Fibroblast of lung (primary cell): Measurements from ENCODE around the gene KCNK5. TPM values are rescaled to one million over a fixed set of nuclear protein-coding genes. Genes with fewer than 3 reads are reported as not detected.

Experiments used
- DNase-seq, 2 donors: peaks; one replicate each; pipeline versions ENCODE4 v3.0.0 to v3.0.0-alpha.2; 2010; ENCODE audit warnings: low read depth in 2 of 2
- H2AFZ ChIP-seq: 2 replicates; pipeline ENCODE4 v1.5.1; 2012; ENCODE audit warnings: low read length, control low read depth, inconsistent platforms
- H3K27ac ChIP-seq: 2 replicates; pipeline ENCODE4 v1.5.1; 2011; ENCODE audit warnings: low read length, control low read depth; ENCODE audit not compliant: insufficient read depth
- H3K27me3 ChIP-seq: 2 replicates; pipeline ENCODE4 v1.5.1; 2011; ENCODE audit warnings: mild to moderate bottlenecking, low read length; ENCODE audit not compliant: control insufficient read depth, insufficient read depth
- H3K36me3 ChIP-seq: 2 replicates; pipeline ENCODE4 v1.5.1; 2011; ENCODE audit warnings: low read length; ENCODE audit not compliant: control insufficient read depth, insufficient read depth
- H3K4me1 ChIP-seq: 2 replicates; pipeline ENCODE4 v1.5.1; 2011; ENCODE audit warnings: low read length; ENCODE audit not compliant: control insufficient read depth, insufficient read depth; ENCODE audit errors: extremely low read depth
- H3K4me2 ChIP-seq: 2 replicates; pipeline ENCODE4 v1.5.1; 2011; ENCODE audit warnings: low read length, control low read depth; ENCODE audit not compliant: insufficient read depth; ENCODE audit errors: extremely low read depth
- H3K4me3 ChIP-seq, 4 experiments: fragments of 200-600 bp in 1 of 4; sonication (generic) in 1 of 4; replicated peaks in 1 of 4; 2 replicates each; pipeline ENCODE4 v1.5.1; 2011 to 2016; ENCODE audit warnings: low read length in 4 of 4, low read depth in 3 of 4, mild to moderate bottlenecking in 3 of 4, control low read depth in 2 of 4, inconsistent platforms in 1 of 4, mixed read lengths in 1 of 4; ENCODE audit not compliant: insufficient read depth in 1 of 4; ENCODE audit errors: control extremely low read depth in 1 of 4
- H3K79me2 ChIP-seq: 2 replicates; pipeline ENCODE4 v1.5.1; 2012; ENCODE audit warnings: mild to moderate bottlenecking, low read length, inconsistent platforms; ENCODE audit not compliant: control insufficient read depth, insufficient read depth
- H3K9ac ChIP-seq: 2 replicates; pipeline ENCODE4 v1.5.1; 2011; ENCODE audit warnings: mild to moderate bottlenecking, low read length, control low read depth; ENCODE audit not compliant: insufficient read depth
- H3K9me3 ChIP-seq: 2 replicates; pipeline ENCODE4 v1.5.1; 2012; ENCODE audit warnings: low read depth, low read length; ENCODE audit not compliant: control insufficient read depth, insufficient read depth
- H4K20me1 ChIP-seq: 2 replicates; pipeline ENCODE4 v1.5.1; 2011; ENCODE audit warnings: low read length; ENCODE audit not compliant: control insufficient read depth, insufficient read depth; ENCODE audit errors: extremely low read depth
- EZH2 ChIP-seq: IDR thresholded peaks from 2 replicates; pipeline ENCODE4 v1.5.1; 2012; ENCODE audit warnings: low read length, control low read depth, mild to moderate bottlenecking; ENCODE audit errors: missing control alignments
- polyA plus RNA-seq, 2 donors: library from polyadenylated mRNA; depleted of rRNA in 1 of 2; stranded (reverse) in 1 of 2; unstranded in 1 of 2; fragments of >200 nt; gene quantifications; 2 replicates each; pipeline ENCODE4 v1.2.1, GENCODE V29; 2011 to 2012; ENCODE audit warnings: missing spikeins in 1 of 2
- total RNA-seq: library from RNA; depleted of rRNA; stranded (reverse); fragments of >200 nt; gene quantifications from 2 replicates; pipeline ENCODE4 v1.2.1, GENCODE V29; 2014
- TF ChIP-seq, protein P1 (sequence below), 2 donors: IDR thresholded peaks in 1 of 2; conservative IDR thresholded peaks in 1 of 2; 1 replicate in 1 of 2; 2 replicates in 1 of 2; pipeline ENCODE4 v1.5.1; 2011 to 2012; ENCODE audit warnings: low read length in 2 of 2, control low read depth in 1 of 2, inconsistent platforms in 1 of 2, low read depth in 1 of 2, mild to moderate bottlenecking in 1 of 2

The KCNK5 gene
- total and polyA plus RNA-seq, 2 donors (not counting 1 experiment from before 2014, with no cell fraction given): under 0.01 to 0.02 TPM

DNA sequence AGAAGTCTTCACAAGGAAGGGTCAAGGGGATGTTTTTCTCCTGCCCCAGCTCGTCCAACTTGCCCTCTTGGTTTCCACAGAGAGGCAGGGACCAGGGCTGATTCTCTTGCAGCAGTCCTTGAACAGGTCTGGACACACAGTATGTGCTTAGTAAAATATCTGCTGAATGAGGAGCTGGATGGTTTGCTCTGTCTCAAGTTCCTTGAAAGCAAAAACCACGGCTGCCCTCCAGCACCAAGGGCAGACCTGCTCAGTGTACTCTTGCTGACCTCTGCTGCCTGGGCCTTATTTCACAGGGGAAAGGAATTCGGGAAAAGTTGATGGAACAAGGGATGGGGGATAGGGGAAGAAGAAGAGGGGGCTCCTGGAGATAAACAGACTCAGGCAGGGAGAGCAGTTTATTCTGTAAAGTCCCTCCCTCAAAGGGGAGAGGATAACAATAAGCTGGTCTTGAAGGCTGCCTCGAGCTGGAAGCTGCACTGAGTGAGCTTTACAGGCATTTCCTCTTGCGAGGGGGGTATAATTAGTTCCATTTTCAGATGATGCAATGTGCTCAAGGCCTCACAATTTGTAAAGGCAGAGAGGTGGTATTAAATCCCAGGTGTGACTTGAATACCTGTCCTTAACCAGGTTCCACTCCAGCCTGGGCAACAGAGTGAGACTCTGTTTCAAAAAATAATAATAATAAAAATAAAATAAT lies 10.3 kb downstream of the KCNK5 start:
- Histone ChIP-seq H3K79me2 (no peaks in the 10 kb centered on the region), H3K27me3 (no peaks in the 10 kb centered on the region), H3K9me3 (no peaks in the 10 kb centered on the region), H3K4me2 (no peak overlapping the region), H3K9ac (no peak overlapping the region), H2AFZ (no peak overlapping the region), H3K36me3 (no peaks in the 10 kb centered on the region), H3K4me3 (no peak overlapping the region), H3K27ac (no peak overlapping the region), H3K4me1 (no peaks in the 10 kb centered on the region), H4K20me1 (no peaks in the 10 kb centered on the region)
- peak in 1 of 2 donors; percentile 5 for DNase-seq
- TF ChIP-seq EZH2: no peak
- TF ChIP-seq, protein P1, sequence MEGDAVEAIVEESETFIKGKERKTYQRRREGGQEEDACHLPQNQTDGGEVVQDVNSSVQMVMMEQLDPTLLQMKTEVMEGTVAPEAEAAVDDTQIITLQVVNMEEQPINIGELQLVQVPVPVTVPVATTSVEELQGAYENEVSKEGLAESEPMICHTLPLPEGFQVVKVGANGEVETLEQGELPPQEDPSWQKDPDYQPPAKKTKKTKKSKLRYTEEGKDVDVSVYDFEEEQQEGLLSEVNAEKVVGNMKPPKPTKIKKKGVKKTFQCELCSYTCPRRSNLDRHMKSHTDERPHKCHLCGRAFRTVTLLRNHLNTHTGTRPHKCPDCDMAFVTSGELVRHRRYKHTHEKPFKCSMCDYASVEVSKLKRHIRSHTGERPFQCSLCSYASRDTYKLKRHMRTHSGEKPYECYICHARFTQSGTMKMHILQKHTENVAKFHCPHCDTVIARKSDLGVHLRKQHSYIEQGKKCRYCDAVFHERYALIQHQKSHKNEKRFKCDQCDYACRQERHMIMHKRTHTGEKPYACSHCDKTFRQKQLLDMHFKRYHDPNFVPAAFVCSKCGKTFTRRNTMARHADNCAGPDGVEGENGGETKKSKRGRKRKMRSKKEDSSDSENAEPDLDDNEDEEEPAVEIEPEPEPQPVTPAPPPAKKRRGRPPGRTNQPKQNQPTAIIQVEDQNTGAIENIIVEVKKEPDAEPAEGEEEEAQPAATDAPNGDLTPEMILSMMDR (conservative IDR thresholded peaks at IDR 0.05 in 1 of 2, IDR thresholded peaks at IDR 0.05 in 1 of 2; ENCODE audit: low read depth in 1 of 2, low read length in 2 of 2): no peak

DNA sequence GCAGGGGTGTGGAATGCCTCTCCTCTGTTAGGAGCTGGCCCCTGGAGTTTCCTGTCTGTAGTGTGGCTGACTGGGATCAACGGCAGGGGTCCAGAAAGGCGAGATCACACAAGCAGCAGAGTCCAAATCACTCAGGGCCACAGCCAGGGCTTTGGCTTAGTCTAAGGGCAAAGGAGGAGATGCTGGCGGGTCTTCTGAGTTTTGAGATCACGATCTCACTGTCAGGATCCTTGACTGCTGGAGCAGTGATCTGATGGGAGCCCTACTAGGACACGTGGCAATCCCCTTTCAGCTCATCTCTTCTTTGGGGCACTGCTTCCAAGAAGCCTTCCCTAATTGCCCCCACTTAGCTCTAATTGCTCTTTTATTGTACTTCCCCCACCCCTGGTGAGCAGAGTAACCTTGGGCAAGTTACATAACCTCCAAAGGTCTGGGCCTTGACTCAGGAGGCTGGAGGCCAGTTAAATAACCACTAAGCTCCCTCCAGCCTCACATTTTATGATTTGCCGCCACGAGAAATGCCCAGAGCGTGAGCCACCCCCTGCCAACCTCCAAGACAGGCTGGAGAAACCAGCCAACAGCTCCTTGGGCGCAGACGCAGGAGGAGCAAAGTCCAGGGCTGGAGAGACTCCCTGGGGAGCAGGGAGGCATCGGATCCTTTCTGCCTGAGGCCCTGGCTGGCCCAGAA lies 12.0 kb downstream of the KCNK5 start:
- no peaks in the 10 kb centered on the region for H3K79me2 ChIP-seq
- no peak overlapping the region for H3K4me3 ChIP-seq
- H3K27me3 ChIP-seq: no peaks in the 10 kb centered on the region
- H3K9me3 ChIP-seq: no peaks in the 10 kb centered on the region
- no peak for DNase-seq
- TF ChIP-seq EZH2: no peak
- TF ChIP-seq, protein P1 (conservative IDR thresholded peaks at IDR 0.05 in 1 of 2, IDR thresholded peaks at IDR 0.05 in 1 of 2; ENCODE audit: low read depth in 1 of 2, low read length in 2 of 2): no peak
- H3K36me3 ChIP-seq: no peaks in the 10 kb centered on the region
- H2AFZ ChIP-seq: no peak overlapping the region
- H3K4me2 ChIP-seq: no peak overlapping the region
- H3K27ac ChIP-seq: no peak overlapping the region
- no peaks in the 10 kb centered on the region for H4K20me1 ChIP-seq
- no peak overlapping the region for H3K9ac ChIP-seq
- H3K4me1 ChIP-seq: no peaks in the 10 kb centered on the region

DNA sequence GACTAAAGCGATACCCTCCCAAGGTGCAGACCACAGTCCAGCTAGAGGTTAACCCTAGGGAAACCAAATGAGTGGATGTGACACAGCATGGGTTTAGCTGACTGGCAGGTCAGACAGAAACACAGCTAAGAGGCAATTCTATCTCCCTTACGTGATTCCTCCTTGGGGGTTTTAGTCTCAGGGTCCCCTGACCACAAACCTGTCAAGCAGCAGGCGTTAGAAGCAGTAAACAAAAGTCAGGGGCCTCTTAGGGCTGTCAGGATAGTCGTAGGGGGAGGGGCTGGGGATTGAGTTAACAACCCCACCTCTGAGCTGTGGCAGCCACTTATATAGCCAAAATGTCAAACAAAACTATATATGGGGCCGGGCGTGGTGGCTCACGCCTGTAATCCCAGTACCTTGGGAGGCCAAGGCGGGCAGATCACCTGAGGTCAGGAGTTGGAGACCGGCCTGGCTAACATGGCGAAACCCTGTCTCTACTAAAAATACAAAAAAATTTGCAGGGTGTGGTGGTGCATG lies 13.6 kb downstream of the KCNK5 start:
- Histone ChIP-seq H3K4me3 (no peak overlapping the region), H3K4me2 (no peak overlapping the region), H3K79me2 (no peaks in the 10 kb centered on the region), H3K9ac (no peak overlapping the region), H2AFZ (no peak overlapping the region), H3K27me3 (no peaks in the 10 kb centered on the region), H3K36me3 (no peaks in the 10 kb centered on the region), H3K4me1 (no peaks in the 10 kb centered on the region), H4K20me1 (no peaks in the 10 kb centered on the region), H3K27ac (no peak overlapping the region), H3K9me3 (no peaks in the 10 kb centered on the region)
- no peak for TF ChIP-seq EZH2
- TF ChIP-seq, protein P1 (conservative IDR thresholded peaks at IDR 0.05 in 1 of 2, IDR thresholded peaks at IDR 0.05 in 1 of 2; ENCODE audit: low read depth in 1 of 2, low read length in 2 of 2): no peak
- DNase-seq: no peak
